Stimulated activated CD4-positive, alpha-beta T cell treated with anti-CD3 and anti-CD28 coated beads, TNF-alpha, amount 100 ng/mL, for 4 hours (primary cell): Measurements from ENCODE around the gene TMEM147.
A peak's percentile ranks its signal among the peaks of the same experiment; 100 is the strongest.

Experiments
- DNase-seq, 3 experiments: peaks; one replicate each; pipeline ENCODE4 v3.0.0-alpha.2; 2020; ENCODE audit warnings: low read depth in 3 of 3

Gene TMEM147, protein sequence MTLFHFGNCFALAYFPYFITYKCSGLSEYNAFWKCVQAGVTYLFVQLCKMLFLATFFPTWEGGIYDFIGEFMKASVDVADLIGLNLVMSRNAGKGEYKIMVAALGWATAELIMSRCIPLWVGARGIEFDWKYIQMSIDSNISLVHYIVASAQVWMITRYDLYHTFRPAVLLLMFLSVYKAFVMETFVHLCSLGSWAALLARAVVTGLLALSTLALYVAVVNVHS

DNA sequence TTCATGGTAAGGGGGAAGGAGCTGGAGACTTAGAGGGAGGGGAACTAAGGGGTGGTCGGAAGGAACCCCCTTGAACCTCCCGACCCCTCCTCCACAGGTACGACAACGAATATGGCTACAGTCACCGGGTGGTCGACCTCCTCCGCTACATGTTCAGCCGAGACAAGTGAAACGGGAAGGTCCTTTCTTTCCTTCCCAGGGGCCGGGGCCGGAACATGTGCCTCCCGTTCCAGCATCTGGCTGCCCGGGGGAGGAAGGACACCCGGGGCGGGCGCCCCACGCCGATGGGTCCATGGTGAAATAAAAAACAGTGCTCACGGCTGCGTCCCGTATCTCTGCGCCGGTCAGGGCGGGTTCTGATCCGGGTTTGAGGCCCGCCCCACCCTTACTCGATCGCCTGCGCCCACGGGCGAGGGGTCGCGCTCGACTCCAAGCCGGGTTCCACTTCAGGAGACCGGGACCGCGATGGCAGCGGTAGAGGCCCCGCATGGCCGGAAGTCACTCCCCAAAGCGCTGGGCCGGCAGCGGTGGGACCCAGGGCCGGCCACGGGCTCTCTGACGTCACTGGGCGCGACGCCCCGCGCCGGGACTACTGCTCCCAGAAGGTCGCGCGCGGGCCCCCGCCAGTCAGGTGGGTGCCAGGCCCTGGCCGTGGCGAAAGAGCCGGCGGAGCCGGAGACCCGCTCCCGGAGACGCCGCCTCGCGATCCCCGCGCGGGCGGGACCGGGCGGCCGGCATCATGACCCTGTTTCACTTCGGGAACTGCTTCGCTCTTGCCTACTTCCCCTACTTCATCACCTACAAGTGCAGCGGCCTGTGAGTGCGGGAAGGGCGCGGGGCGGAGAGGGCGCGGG, at the start of gene TMEM147:
Gene TMEM147, plus strand, starts transcription at position 626 of the 854 bp plus-strand sequence. Its CDS starts 114 bp downstream, at position 740.
- DNase-seq, result peak; percentile 60 to 80 (median 68)

DNA sequence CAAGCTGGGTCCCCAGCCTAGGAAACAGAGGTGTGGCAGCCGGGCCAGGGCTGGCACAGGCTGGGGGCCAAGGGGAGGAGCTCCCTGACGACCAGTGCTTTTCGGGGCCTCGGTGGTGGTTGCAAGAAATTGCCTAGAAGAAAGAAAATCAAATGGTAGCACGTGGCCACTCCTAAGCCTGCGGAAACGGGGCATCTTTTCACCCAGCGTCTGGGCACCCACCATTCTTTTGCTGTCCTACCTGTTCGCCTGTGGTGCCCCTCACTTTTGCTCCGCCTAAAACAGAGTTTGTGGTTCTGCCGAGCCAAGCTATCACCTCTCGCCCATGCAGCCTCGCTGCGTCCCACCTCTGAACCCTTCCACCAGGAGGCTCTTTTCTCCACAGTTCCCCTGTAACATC, 48.0 kb upstream of the TMEM147 start:
- DNase-seq, result no peak

DNA sequence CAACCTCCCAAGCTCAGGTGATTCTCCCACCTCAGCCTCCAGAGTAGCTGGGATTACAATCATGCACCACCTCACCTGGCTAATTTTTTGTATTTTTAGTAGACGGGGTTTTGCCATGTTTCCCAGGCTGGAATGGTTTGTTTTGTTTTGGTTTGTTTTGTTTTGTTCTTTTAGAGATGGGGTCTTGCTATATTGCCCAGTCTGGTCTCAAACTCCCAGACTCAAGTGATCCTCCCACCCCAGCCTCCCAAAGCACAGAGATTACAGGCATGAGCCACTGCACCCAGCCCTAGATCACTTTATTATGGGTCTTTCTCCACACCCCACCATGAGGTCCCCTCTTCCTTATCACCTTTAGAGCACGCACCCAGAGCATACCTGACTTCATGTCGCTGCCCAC, 47.2 kb upstream of the TMEM147 start:
- no peak for DNase-seq

DNA sequence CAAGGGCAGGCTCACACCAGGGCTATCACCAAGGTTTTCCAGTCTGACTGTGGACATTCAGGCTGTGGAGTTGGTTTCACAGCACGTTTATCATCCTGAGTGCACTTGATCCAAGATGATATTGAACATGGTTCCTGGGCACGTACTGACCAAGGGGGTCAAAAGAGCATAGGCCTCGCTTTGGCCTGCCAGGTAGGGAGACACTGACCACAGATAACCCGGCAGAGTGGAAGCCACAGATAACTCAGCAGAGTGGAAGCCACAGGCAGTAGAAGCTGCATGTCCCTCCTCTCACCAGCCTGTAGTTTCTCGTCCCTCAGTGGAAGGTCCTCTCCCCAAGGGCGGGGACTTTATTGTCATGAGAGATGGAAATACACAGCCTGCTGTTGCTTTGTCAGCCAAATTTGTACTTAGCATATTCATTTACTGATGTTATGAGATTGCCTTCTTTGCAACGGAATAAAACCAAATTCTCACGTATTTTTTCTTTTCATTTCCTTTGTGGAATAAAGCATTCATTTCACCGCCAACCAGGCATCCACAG, 46.4 kb upstream of the TMEM147 start:
- no peak for DNase-seq

DNA sequence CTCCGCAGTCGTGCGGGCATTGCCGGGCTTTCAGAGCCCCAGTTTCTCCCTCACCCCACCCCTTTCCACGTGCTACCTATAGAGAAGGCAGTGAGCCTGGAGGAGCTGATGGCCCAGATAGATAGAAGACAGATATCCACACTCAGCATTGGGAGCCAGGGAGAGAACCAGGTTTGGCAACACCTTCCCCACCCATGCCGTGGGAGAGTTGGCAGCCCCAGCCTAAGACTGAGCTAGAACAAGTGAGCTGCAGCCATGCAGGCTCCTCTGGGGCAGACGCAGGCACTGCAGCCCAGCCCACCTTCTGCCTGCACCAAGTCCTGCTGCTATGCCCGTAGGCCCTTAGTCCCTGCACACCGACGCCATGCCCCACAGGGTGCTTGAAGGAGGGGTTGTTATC, 44.8 kb upstream of the TMEM147 start:
- no peak for DNase-seq

DNA sequence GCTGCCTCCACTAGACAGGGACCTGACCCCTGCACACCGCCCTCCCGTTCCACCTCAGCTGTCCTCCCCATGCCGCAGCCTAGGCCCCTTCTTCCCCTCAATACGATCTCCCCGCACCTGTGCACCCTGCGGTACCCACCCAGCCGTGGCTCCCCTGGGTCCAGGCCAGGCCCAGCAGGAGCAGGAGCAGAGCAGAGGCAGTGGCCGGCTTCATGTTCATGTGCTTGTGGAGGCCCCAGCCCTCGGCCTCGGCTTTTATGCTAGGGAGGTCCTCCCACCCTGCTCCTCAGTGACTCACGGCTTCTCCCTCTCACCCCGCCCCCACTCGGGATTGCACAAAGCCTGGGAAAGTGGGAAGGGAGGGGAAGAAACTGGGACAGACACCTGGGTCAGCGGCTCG, 43.7 kb upstream of the TMEM147 start:
- DNase-seq, result no peak

DNA sequence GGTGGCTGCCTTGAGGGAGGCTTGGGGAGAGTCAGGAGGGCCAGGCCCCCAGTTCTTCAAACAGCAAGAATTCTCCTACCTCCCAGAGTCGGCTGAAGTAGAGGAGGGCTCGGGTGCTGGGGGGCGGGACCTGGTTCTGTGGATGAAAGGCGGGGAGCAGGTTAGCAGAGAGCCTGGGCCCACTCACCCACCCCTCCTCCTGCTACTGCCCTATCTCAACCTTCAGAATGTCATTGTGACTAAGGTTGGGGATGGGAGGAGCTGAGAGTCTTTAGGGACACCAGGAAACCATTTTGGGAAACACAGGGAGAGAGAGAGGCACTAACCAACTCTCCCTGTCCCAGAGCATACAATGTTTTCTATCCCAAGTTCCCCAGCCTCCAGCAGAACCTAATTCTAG, 42.7 kb upstream of the TMEM147 start:
- no peak for DNase-seq

DNA sequence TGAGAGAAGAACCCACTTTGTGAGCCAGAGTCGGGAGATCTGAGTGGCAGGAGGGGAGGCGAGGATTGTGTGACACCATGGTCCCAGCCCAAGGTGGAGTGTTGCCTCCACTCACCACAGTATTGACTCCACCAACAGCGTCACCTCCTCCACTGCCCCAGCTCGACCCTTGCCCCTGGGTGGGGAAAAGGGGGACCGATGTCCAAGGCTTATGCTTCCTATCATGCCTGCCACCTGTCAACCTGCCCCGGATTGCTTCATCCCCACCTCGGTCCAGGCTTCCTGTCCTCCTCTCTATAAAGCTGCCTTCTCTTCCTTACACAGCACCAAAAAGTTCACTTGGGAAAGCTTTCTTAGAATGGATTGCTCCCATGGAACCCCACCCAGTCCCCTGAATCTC, 39.4 kb upstream of the TMEM147 start:
- no peak for DNase-seq

DNA sequence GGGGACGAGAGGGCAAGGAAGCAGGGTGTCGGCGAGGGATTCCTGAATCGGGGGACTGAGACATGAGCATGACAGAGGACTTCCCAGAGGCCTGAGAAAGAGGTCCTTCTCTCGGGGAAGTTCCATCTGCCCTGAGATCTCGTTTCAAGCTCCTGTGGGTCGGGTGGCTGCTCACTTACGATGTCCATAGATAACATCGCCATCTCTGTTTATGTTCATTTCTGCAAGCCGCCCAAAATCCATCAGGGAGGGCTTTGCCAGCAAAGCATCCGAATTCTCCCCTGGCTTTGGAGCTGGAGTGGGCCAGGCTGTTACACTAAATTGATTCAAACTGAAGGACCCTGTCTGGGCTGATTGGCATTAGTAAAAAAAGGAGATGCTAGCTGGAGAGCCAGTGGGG, 37.9 kb upstream of the TMEM147 start:
- DNase-seq, result no peak

DNA sequence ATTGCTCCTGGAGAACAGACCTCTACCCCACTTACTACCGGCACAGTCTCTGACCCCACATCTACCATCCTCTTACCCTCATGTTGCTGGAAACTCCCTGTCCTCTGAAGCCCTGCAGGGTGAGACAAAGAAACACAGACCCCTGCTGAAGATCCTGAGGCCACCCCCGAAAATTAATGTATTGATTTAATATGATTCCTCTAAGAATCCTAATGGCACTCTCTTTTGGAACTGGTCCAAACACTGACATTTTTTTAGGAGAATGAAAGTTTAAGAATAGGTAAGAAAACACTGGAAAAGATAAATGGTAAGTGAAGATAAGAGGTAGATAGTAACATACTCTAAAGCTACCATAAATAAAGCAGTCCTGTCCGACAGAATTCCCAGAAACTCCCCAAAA, 37.3 kb upstream of the TMEM147 start:
- DNase-seq, result no peak

DNA sequence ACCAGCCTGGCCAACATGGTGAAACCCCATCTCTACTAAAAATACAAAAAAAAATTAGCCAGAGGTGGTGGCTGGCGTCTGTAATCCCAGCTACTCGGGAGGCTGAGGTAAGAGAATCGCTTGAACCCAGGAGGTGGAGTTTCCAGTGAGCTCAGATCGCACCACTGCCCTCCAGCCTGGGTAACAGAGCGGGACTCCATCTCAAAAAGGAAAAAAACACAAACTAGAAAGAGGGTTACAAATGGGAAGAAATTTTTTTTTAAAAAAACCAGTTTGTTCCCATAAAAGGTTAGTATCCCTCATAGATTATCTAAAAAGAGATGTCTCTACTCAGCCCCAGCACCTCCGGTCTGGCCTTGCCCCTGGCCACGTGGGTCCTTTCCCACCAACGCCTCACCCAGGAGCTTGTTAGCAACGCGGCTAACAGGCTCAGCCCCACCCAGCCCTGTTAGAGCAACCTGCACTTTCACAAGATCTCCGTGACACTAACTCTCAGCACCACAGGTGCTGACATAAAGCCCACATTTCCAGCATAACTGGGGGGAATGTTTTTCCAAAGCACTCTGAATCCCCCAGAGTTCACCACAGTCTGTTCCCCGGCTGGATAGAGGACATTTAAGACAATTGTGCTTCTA, 36.3 kb upstream of the TMEM147 start:
- DNase-seq, result no peak

DNA sequence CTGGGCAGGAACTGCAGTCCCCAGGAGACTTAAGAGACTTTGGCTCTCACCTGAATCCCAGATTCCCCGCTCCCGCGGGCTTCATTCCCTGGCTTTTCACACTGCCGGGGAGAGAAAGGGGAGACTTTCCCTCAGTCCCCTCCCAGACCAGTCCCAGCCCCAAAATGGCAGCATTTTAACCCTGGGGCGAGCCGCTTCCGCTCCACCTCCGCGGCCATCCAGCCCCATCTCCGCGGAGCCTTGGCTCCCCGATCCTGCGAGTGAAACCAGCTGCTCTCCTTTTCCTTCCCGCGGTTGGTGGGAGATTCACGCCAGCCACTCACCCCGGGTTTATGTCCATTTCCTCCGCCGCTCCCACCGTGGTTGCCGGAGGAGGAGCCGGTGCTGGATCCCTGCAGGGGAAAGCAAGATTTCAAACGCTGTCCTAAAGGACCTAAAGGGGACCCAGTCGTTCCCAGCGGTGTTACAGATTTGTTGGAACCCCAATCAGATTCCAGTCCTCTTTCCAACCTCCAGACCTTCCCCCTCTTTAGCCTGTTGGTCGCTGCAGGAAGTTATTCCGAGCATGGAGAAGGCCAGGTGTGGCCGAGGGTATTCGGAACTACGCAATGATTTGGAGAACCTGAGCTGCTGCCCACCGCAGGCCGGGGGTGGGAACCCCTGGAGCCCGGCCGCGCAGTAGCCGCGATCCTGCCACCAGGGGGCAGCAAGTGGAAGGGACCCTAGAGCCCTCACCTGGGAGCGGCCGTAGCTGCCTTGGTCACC, 35.4 kb upstream of the TMEM147 start:
- peak; percentile 45 to 67 (median 55) for DNase-seq

DNA sequence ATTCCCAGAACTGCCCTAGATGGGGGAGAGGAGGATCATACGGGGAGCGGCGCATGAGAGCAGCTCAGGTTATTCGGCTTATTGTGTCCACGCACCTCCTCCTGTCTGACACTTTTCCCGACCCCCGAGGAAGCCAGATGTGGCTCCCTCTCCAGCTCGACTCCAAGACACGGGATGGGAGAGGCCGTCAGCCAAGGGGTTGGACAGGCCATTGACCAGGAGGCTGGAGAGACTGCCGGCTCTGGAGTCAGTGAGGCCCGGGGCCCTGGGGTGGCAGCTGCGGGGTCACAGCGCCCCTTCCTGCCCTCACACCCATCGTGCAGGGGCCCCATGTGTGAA, 34.8 kb upstream of the TMEM147 start:
- no peak for DNase-seq

DNA sequence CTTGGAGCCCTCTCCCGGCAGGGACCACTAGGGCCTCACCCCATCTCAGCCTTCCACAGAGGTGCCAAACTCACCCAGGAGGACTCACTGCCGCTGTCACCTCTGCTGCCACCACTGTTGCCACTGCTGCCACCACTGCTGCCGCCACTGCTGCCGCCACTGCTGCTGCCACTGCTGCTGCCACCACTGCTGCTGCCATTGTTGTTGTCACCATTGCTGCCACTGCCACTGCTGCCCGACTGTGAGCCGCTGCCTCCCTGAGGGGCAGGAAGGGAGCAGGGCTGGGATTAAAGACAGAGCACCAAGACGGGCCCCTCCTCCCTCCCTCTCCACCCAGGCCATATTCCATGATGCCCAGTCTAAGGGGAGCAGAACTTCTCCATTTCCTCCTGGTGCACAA, 34.1 kb upstream of the TMEM147 start:
- DNase-seq, result no peak

DNA sequence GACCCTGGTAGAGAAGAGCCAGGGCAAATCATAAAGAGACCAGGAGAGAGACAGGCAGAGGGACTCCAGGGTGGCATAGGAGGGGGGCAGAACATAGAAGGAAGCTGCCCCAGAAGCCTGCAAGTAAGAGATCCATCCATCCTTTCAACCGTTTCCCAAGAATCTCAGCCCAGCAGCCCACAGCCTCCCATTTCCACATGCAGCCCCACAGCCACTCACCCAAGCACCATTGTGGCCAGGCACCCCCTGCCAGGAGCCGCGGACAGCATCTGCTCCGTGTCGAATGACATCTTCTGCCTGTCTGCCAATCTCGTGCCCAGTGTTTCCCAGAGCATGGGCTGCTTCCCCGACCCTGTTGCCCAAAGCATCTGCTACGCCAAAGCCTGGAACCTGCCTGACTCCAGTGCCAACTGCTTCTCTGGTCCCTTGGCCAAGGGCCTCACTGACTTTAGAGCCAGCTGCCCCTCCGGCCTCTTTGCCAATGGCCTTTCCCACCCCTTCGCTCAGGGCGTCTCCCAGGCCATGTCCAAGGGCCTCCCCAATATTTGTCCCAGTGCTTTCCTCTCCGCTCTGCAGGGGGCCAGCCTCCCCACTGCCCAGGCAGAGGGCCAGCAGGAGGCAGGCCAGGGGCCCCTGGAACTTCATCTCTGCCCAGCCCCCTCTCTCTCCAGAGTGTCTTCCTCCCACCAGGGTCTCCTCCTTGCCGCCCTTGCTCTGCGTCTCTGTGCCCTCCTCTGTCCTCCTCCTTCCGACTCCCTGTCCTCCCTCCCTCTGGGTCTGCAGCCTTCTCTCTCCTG, 32.4 kb upstream of the TMEM147 start:
- no peak for DNase-seq

DNA sequence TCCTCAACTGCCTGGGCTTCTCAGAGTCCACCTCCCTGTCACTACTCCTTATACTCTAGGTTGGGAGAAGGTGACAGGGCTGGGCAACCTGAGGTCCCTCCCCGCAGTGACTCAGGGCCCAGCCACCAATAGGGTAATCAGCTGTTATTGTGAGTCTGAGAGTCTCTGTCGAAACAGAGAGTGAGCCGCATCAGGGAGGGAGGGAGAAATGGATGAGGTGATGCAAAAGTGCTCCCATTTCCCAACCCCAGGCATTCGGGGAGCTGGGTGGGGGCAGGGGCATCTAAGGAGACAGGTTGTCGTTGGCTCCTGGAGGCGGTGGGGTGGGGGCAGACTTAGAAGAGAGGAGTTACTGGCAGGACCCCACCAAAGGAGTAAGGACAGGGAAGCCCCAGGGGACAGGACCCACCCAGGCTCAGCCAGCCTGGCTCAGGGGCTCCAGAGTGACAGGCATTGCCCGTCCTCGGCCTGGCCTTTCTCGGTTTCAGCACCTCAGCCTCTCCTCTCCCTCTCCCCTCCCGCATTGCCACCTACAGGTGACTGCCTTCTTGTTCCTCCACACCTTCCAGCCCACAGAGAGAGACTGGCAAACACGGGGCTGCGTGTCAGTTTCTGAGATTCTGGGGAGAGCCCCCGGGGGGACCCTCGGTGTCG, 31.7 kb upstream of the TMEM147 start, which contains the start of gene DMKN:
Gene DMKN, minus strand, starts transcription at position 22 of the 654 bp plus-strand sequence. CDS start 174 bp downstream, outside the sequence.
- no peak for DNase-seq

DNA sequence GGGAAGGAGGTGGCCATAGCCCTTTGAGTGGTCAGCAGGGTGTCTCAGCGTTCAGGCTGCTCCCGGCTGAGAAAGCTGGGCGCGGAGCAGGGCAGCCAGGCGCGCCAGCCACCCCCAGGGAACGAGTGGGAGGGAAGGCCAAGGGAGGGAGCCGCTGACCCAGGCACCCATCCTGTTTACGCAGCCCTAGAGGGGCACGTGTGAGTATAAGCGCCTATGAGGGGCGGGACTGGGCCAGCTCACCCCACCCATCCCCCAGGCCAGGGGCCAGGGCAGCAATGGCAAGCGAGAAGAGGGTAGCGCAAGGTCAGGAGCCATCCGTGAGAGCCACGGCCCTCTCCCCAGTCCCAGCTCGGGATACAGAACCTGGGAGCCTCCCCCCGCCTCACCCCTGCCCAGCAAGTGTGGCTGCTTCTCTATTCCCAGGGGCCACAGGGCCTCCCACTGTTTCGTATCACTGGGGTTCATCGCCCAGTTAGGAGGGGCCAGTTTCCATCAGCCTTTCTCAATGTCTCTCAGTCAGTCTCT, 31.1 kb upstream of the TMEM147 start:
- no peak for DNase-seq

DNA sequence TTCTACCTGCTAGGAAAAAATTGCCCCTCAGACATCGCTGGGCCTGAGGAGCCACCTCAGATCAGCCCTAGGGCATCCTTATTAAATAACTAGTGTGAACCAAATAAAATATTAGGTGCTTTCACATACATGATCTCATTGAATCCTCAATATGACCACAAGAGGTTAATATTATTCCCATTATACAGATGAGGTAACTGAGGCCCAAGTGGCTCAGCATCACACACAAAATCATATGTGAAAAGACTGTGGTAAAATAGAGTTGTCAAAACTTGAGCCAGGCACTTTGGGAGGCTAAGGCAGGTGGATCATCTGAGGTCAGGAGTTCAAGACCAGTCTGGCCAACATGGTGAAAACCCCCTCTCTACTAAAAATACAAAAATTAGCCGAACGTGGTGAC, 29.1 kb upstream of the TMEM147 start:
- DNase-seq, result no peak

DNA sequence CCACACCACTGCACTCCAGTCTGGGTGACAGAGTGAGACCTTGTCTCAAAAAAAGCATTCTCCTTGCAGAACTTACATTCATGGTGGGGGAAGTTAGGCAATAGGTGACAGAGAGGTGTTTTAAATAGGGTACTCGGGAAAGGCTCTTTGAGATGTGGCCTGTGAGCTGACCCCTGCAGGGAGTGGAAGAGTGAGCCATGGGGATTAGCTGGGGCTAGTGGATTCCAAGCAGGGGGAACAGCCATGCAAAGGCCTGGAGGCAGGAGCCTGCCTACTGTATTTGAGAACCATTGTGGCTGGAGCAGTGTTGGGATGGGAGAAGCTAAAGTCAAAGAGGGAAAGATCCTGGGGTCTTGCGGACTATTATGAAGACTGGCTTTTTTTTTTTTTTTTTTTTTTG, 28.1 kb upstream of the TMEM147 start:
- DNase-seq, result no peak

DNA sequence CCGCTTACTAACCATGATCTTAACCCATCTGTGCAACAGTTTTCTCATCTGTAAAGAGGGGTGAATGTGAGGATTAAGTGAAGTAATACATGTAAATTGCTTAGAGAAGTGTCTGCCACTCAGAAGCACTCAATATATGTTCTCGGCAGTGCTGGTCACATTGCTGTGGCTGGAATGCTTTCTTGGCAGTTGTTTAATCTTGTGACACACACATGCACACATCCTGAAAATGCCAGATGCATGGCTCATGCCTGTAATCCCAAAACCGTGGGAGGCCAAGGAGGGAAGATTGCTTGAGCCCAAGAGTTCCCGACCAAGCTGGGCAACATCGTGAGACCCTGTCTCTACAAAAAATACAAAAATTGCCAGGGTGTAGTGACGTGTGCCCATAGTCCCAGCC, 27.1 kb upstream of the TMEM147 start:
- DNase-seq, result no peak
